ENCODE measurements around the gene UBB. TPM values are rescaled to one million over a fixed set of nuclear protein-coding genes. Genes with fewer than 3 reads are reported as not detected.
A peak's percentile ranks its signal among the peaks of the same experiment; 100 is the strongest.

UBB gene
- total and polyA plus RNA-seq, 9 of the 15 experiments (the other 6 are each of a cell fraction or from before 2014, with no cell fraction given) = 1,069 to 4,143 (median 1,696) TPM

- TF ChIP-seq RBBP5 (IDR thresholded peaks at IDR 0.05; ENCODE audit: borderline replicate concordance, insufficient read depth, low read length, poor library complexity, severe bottlenecking) = peak; percentile 41
- no peak for TF ChIP-seq ZSCAN29 (IDR thresholded peaks at IDR 0.05)
- TF ChIP-seq ZNF512 (tag; IDR thresholded peaks at IDR 0.05) = no peak
- TF ChIP-seq ZNF592 (IDR thresholded peaks at IDR 0.05) = peak; percentile 52; the same call in 1 of the 2 replicates
- TF ChIP-seq NFIC (IDR thresholded peaks at IDR 0.05) = 0 out of 2 replicates have a peak, but pooled peaks have one; percentile 6
- no peak for TF ChIP-seq HMBOX1 (IDR thresholded peaks at IDR 0.05)
- no peak for TF ChIP-seq GTF2B (IDR thresholded peaks at IDR 0.05; ENCODE audit: extremely low read depth, insufficient read length)
- TF ChIP-seq CREB3L1 (IDR thresholded peaks at IDR 0.05; ENCODE audit: borderline replicate concordance, low read depth) = no peak; the same call in 1 of the 2 replicates
- TF ChIP-seq SLC30A9 (CRISPR knock-in tag; IDR thresholded peaks at IDR 0.05) = no peak
- TF ChIP-seq ZFX (CRISPR knock-in tag; IDR thresholded peaks at IDR 0.05) = peak; percentile 63; the same call in 1 of the 2 replicates
- TF ChIP-seq MBD1 (CRISPR knock-in tag; IDR thresholded peaks at IDR 0.05) = no peak
- no peak for TF ChIP-seq ZNF24 (IDR thresholded peaks at IDR 0.05)
- TF ChIP-seq HNRNPK (IDR thresholded peaks at IDR 0.05; ENCODE audit: low read depth, low read length, poor library complexity, severe bottlenecking) = no peak
- no peak for TF ChIP-seq SMAD3 (CRISPR knock-in tag; conservative IDR thresholded peaks at IDR 0.05)
- TF ChIP-seq IRF2 (CRISPR knock-in tag; IDR thresholded peaks at IDR 0.05) = no peak
- no peak for TF ChIP-seq HEY1 (CRISPR knock-in tag; IDR thresholded peaks at IDR 0.05; ENCODE audit: borderline replicate concordance)
- no peak for TF ChIP-seq RBM25 (IDR thresholded peaks at IDR 0.05; ENCODE audit: low read depth, low read length, severe bottlenecking)
These were observed 28.1 kb upstream of the UBB start (continued) for GRCh38 chr17:16352667-16353316.

Data from K562 (cell line).